Testis (tissue), 3 donors: ENCODE measurements around the gene PDXDC1. TPM values are rescaled to one million over a fixed set of nuclear protein-coding genes. Genes with fewer than 3 reads are reported as not detected.

Experiments used
- DNase-seq: peaks from one replicate; pipeline ENCODE4 v3.0.0-alpha.2; 2019
- H3K27ac ChIP-seq, 2 donors: fragments of 200-600 bp; sonication (generic); one replicate each; pipeline ENCODE4 v1.5.1; 2019
- H3K27me3 ChIP-seq: fragments of 200-600 bp; sonication (generic); one replicate; pipeline ENCODE4 v1.5.1; 2019
- H3K36me3 ChIP-seq: fragments of 200-600 bp; sonication (generic); one replicate; pipeline ENCODE4 v1.5.1; 2017; ENCODE audit warnings: low read depth; ENCODE audit errors: missing control alignments
- H3K4me1 ChIP-seq: fragments of 200-600 bp; sonication (generic); one replicate; pipeline ENCODE4 v1.5.1; 2019
- H3K4me3 ChIP-seq, 2 donors: fragments of 200-600 bp; sonication (generic); one replicate each; pipeline ENCODE4 v1.5.1; 2017 to 2019
- H3K9me3 ChIP-seq: fragments of 200-600 bp; sonication (generic); one replicate; pipeline ENCODE4 v1.5.1; 2017
- POLR2A ChIP-seq: fragments of 450-650 bp; IDR thresholded peaks from one replicate; pipeline ENCODE4 v1.6.1; 2017; ENCODE audit warnings: antibody characterized with exemption, mild to moderate bottlenecking, moderate library complexity
- WGBS, 2 donors: methylation state at CpG; one replicate each; pipeline ENCODE4 v1.1.5; 2018; 5-methylcytosine and 5-hydroxymethylcytosine counted together
- intact Hi-C: fragments of 100-400 bp; cut with DNase I; formaldehyde crosslinking; loops from one replicate; pipeline ENCODE4 v1.15.1; 2023; ENCODE audit warnings: low total_unique reads
- polyA plus RNA-seq: library from polyadenylated mRNA; stranded (reverse); fragments of 350-450 nt; fragmentation: Illumina TruSeq; extraction: RNeasy Lipid Tissue Mini Kit (QIAGEN cat#74804); gene quantifications from one replicate; pipeline ENCODE4 v1.2.3, GENCODE V29; 2014; ENCODE audit warnings: low read depth, low replicate concordance; ENCODE audit not compliant: insufficient read depth
- total RNA-seq, 2 donors: library from RNA; depleted of rRNA; stranded (reverse); fragments of >200 nt; gene quantifications; one replicate each; pipeline ENCODE4 v1.2.3, GENCODE V29; 2016
- TF ChIP-seq, protein P1 (sequence below), 3 experiments: fragments of 450-650 bp in 2 of 3; fragments of 200-600 bp in 1 of 3; sonication (generic) in 1 of 3; IDR thresholded peaks; one replicate each; pipeline ENCODE4 v1.5.1; 2016 to 2019; ENCODE audit warnings: antibody characterized with exemption in 3 of 3, mild to moderate bottlenecking in 2 of 3, moderate library complexity in 1 of 3

Gene PDXDC1
- total and polyA plus RNA-seq, 3 donors from 2014 or later, result 171 to 257 (median 247) TPM

DNA sequence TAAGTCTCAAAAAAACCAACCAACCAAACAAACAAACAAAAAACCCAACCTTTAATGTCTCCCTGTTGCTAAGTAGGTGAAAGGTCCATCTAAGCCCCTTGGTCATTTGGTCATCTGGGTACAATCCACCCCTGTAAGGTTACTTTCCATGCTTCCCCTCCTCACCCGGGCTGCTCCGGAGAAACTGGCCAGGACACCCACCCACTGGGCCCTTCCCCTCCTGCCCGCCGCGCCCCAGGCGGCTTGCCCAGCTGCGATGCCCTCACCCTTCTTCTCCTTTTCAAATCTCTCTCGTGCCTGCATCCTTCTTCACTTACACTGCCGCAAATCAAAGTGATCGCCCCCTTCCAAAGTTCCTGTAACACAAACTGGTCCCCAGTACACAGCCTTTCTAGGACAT lies 79.1 kb downstream of the PDXDC1 start:
- H3K27me3 ChIP-seq, result no peaks in the 10 kb centered on the region
- H3K4me1 ChIP-seq, result no peaks in the 10 kb centered on the region
- H3K36me3 ChIP-seq, result no peaks in the 10 kb centered on the region
- intact Hi-C loops, result no loop called here
- no peaks in the 10 kb centered on the region for H3K9me3 ChIP-seq
- WGBS, 2 donors, result 58 to 79% methylated on average over 10 of the region's 10 CpGs
- TF ChIP-seq POLR2A, result no peak
- TF ChIP-seq, protein P1, sequence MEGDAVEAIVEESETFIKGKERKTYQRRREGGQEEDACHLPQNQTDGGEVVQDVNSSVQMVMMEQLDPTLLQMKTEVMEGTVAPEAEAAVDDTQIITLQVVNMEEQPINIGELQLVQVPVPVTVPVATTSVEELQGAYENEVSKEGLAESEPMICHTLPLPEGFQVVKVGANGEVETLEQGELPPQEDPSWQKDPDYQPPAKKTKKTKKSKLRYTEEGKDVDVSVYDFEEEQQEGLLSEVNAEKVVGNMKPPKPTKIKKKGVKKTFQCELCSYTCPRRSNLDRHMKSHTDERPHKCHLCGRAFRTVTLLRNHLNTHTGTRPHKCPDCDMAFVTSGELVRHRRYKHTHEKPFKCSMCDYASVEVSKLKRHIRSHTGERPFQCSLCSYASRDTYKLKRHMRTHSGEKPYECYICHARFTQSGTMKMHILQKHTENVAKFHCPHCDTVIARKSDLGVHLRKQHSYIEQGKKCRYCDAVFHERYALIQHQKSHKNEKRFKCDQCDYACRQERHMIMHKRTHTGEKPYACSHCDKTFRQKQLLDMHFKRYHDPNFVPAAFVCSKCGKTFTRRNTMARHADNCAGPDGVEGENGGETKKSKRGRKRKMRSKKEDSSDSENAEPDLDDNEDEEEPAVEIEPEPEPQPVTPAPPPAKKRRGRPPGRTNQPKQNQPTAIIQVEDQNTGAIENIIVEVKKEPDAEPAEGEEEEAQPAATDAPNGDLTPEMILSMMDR (IDR thresholded peaks at IDR 0.05), result no peak
- H3K4me3 ChIP-seq, result no peak overlapping the region
- no peak overlapping the region for H3K27ac ChIP-seq
- DNase-seq, result no peak

DNA sequence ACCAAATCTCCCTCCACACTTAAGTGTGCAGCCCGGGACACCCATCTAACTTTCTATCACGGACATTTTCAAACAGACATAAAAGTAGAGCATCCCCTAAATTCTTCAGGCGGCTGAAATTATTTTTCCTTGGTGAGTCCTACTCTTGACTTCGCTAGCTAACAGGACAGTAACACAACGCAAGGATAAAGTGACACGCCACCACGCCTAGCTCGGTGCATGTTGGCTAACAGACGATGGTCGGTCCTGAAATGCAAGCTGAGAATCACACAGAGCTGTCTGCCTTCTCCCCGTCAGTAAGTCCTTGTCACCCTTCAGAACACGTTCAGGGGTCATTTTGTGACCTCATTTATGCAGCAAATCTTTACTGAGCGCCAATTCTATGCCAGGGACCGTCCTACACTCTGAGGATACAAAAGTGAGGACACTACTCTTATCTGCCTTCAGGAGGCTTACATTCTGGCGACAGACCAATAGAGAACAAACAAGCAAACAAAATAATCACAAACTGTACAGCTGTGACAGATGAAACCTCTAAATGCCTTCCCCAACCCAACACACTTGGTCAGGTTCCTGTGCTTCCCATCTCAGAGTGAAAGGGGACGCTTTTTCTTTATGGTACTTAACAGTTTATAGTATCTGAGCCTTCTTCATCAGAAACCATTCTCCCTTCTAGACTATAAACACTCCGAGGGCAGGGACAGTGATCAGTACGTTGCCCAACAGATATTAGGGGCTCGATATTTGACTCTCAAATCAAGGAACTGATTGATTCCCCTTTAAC lies 79.7 kb downstream of the PDXDC1 start:
- Histone ChIP-seq H3K27ac (peak overlapping the region in 1 of 2 donors; percentile 89), H3K4me1 (no peaks in the 10 kb centered on the region), H3K36me3 (no peaks in the 10 kb centered on the region), H3K9me3 (no peaks in the 10 kb centered on the region), H3K27me3 (no peaks in the 10 kb centered on the region), H3K4me3 (peak overlapping the region; percentile 94 to 97)
- no peak for DNase-seq
- intact Hi-C loops, result no loop called here
- TF ChIP-seq POLR2A, result no peak
- TF ChIP-seq, protein P1 (IDR thresholded peaks at IDR 0.05), result no peak
- 45 to 63% methylated on average over 19 of the region's 19 CpGs for WGBS, 2 donors

DNA sequence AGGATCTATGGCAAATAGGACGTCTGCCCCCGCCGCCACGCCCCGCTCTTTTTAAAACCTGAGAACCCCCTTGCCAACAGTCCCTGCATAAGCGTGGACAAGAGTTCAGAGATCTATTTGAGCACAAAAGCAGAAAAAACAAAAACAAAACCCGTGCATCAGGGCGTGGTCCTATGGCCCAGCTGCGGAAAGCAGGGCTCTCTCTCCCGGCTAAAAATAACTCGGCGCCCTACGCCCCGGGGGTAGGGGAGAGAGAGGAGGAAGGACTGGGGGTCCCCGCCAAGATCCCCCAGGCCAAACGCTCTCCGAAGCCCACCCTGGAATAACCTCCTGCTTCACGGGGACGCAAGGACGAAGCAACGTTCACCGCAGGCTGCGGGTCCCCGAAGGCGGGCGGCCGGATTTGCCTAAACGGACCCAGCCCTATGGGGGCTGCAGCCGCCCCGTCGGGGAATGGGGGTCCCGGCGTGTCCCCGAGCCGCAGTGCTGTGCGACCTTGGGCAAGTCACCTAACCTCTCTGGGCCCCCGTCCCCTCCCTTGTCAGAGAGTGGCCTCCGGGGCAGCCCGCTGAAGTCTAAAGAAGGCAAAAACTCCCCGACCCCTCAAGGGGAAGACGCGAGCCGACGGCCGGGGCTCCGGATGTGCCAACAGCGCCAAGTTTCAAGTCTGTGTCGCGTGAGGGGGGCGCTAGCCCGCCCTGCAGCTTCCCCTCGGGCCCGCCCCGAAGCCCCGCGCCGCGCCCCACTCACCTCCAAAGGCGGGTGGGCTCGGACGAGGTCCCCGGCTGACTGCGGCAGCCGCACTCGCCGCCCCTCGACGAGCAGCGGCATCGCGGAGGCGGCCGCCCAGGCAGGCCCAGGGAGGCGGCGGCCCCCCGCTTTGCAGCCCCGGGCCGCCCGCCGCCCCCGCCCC lies 80.6 kb downstream of the PDXDC1 start:
- H3K9me3 ChIP-seq, result no peaks in the 10 kb centered on the region
- H3K36me3 ChIP-seq, result no peaks in the 10 kb centered on the region
- H3K27me3 ChIP-seq, result no peaks in the 10 kb centered on the region
- peak overlapping the region; percentile 94 to 97 for H3K4me3 ChIP-seq
- H3K4me1 ChIP-seq, result no peaks in the 10 kb centered on the region
- no peak for TF ChIP-seq POLR2A
- TF ChIP-seq, protein P1 (IDR thresholded peaks at IDR 0.05), result no peak
- intact Hi-C loops, result no loop called here
- H3K27ac ChIP-seq, result peak overlapping the region; percentile 76 to 89
- peak; percentile 52 for DNase-seq
- 2% methylated on average over 16 to 58 of the region's 81 CpGs for WGBS, 2 donors

DNA sequence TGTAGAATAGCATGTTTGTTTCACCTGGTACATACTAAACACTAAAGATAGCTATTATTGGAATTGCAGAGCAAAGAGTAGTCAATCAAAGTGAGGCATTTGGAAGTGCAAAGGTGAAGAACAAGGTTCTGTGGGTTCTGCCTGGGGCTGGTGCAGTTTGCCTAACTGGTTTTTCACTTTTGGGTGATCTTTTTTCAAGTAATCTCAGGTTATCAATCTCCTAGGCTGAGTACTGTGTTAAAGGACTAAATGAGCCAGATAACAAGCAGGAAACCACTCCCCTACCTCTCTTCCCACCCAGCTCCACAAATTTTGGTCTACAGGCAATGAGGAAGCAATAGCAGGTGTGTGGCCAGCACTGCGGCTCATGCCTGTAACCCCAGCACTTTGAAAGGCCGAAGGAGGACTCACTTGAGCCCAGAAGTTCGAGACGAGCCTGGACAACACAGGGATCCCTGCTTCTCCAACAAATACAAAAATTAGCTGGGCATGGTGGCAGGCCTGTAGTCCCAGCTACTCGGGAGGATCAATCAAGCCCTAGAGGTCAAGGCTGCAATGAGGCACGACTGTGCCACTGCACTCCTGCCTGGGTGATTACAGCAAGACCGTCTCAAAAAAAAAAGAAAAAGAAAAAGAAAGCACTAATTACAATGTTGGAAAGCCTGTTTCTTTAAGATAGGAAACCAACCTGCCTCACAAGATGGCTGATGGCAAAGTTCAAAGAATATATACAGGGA lies 83.0 kb downstream of the PDXDC1 start:
- intact Hi-C loops, result no loop called here
- no peak overlapping the region for H3K27ac ChIP-seq
- H3K27me3 ChIP-seq, result no peaks in the 10 kb centered on the region
- 69 to 71% methylated on average over 7 of the region's 7 CpGs for WGBS, 2 donors
- DNase-seq, result no peak
- H3K4me3 ChIP-seq, result no peak overlapping the region
- no peaks in the 10 kb centered on the region for H3K9me3 ChIP-seq
- H3K36me3 ChIP-seq, result no peaks in the 10 kb centered on the region
- H3K4me1 ChIP-seq, result no peaks in the 10 kb centered on the region
- TF ChIP-seq POLR2A, result no peak
- TF ChIP-seq, protein P1 (IDR thresholded peaks at IDR 0.05), result no peak
